ENCODE measurements around the gene ARHGEF37. TPM values are rescaled to one million over a fixed set of nuclear protein-coding genes. Genes with fewer than 3 reads are reported as not detected.

Gene ARHGEF37
- total RNA-seq, 1 donor from 2014 or later = 2.3 TPM

DNA sequence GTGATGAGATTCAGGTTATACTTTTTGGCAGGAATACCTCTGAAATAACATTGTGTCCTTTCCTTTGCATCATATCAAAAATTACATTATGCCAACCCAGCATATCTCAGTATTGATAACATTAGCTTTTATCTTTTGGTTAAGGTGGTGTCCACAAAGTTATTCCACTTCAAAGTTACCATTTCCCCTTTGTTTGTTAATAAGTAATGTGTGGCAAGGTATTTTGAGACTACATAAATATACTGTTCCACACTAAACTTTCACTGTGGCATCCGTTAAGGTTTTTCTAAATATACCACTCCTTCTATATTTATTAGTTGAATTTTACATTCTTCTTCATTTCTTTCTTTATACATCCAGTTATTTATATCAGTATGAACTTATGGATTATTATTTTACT is 14.1 kb upstream of the ARHGEF37 start:
- TF ChIP-seq, protein P1, sequence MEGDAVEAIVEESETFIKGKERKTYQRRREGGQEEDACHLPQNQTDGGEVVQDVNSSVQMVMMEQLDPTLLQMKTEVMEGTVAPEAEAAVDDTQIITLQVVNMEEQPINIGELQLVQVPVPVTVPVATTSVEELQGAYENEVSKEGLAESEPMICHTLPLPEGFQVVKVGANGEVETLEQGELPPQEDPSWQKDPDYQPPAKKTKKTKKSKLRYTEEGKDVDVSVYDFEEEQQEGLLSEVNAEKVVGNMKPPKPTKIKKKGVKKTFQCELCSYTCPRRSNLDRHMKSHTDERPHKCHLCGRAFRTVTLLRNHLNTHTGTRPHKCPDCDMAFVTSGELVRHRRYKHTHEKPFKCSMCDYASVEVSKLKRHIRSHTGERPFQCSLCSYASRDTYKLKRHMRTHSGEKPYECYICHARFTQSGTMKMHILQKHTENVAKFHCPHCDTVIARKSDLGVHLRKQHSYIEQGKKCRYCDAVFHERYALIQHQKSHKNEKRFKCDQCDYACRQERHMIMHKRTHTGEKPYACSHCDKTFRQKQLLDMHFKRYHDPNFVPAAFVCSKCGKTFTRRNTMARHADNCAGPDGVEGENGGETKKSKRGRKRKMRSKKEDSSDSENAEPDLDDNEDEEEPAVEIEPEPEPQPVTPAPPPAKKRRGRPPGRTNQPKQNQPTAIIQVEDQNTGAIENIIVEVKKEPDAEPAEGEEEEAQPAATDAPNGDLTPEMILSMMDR (conservative IDR thresholded peaks at IDR 0.05) = no peak
- Mint-ChIP-seq H3K9me3 (no peaks in the 10 kb centered on the region), H3K4me1 (peaks cover 11% of the 10 kb centered on the region), H3K27ac (ENCODE audit: unreplicated experiment) (no peak overlapping the region), H3K4me3 (no peak overlapping the region), H3K27me3 (ENCODE audit: low read depth) (no peaks in the 10 kb centered on the region), H3K36me3 (ENCODE audit: low read depth) (no peaks in the 10 kb centered on the region)
- no peak for DNase-seq (ENCODE audit: low read depth, low spot score)

DNA sequence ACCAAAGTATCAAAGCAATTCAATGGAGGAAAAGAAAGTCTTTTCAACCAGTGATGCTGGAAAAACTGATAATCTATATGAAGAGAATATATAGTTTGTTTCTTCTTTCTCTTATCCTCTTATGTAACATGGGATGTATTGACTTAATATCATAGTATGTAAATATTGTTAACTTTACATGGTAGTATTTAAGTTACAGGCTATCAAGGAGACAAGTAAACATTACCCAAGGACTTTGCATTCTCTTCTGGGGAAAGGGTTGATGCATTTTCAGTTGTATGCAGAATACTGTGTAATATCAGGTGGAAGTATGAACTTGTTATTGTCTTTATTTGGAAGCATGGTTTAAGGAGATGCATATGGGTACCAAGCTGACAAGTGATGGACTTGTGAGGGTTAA is 9.1 kb upstream of the ARHGEF37 start:
- Mint-ChIP-seq H3K9me3 (no peaks in the 10 kb centered on the region), H3K4me1 (no peaks in the 10 kb centered on the region), H3K36me3 (ENCODE audit: low read depth) (no peaks in the 10 kb centered on the region)

DNA sequence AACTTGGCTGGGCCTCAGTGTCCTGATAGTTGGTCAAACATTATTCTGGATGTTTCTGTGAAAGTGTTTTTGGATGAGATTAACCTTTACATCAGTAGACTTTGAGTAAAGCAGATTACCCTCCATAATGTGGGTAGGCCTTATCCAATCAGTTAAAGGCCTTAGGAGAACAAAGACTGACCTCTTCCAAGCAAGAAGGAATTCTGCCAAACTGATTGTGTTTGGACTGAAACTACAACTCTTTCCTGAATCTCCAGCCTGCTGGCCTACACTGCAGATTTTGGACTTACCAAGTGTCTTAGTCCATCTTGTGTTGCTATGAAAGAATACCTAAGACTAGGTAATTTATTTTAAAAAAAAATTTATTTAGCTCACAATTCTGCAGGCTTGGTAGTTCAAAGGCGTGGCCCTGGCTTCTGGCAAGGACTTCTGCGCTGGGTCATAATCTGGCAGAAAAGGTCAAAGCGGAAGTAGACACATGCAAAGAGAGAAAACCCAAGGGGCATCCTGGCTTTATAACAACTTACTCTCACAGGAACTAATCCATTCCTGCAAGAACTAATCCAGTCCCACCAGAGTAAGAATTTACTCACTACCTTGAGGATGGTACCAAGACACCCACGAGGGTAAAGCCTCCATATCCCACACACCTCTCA is 8.6 kb upstream of the ARHGEF37 start:
- Mint-ChIP-seq H3K27me3 (ENCODE audit: low read depth) (no peaks in the 10 kb centered on the region), H3K36me3 (ENCODE audit: low read depth) (no peaks in the 10 kb centered on the region), H3K4me3 (no peak overlapping the region), H3K9me3 (no peaks in the 10 kb centered on the region), H3K27ac (ENCODE audit: unreplicated experiment) (no peak overlapping the region), H3K4me1 (no peaks in the 10 kb centered on the region)
- TF ChIP-seq, protein P1 (conservative IDR thresholded peaks at IDR 0.05) = no peak
- no peak for DNase-seq (ENCODE audit: low read depth, low spot score)

More for the DNA sequence above, 9.1 kb upstream of the ARHGEF37 start:
- no peak for DNase-seq (ENCODE audit: low read depth, low spot score)
- H3K27ac Mint-ChIP-seq (ENCODE audit: unreplicated experiment) = no peak overlapping the region
- H3K4me3 Mint-ChIP-seq = no peak overlapping the region
- H3K27me3 Mint-ChIP-seq (ENCODE audit: low read depth) = no peaks in the 10 kb centered on the region
- TF ChIP-seq, protein P1 (conservative IDR thresholded peaks at IDR 0.05) = no peak

DNA sequence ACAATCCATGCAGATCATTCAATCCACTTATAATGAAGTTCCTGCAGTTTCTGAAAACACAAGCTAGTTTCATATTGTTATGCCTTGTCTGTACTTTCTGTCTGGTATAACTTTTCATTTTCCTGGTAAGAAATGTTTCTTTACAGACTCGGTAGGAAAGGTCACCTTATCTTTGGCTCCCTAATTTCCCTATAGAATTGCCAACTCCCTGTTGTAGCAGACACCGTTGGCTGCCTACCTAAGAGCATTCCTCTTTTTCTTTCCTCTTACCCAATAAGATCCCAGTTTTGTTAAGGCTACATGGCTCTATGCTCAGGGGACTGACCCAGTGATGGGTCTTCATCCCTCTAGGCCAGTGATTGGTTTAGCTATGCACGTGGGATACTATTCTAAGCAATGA is 6.2 kb upstream of the ARHGEF37 start:
- Mint-ChIP-seq H3K9me3 (no peaks in the 10 kb centered on the region), H3K4me3 (no peak overlapping the region), H3K4me1 (no peaks in the 10 kb centered on the region), H3K36me3 (ENCODE audit: low read depth) (no peaks in the 10 kb centered on the region), H3K27ac (ENCODE audit: unreplicated experiment) (no peak overlapping the region), H3K27me3 (ENCODE audit: low read depth) (peaks cover 6% of the 10 kb centered on the region)
- DNase-seq (ENCODE audit: low read depth, low spot score) = no peak
- TF ChIP-seq, protein P1 (conservative IDR thresholded peaks at IDR 0.05) = no peak

DNA sequence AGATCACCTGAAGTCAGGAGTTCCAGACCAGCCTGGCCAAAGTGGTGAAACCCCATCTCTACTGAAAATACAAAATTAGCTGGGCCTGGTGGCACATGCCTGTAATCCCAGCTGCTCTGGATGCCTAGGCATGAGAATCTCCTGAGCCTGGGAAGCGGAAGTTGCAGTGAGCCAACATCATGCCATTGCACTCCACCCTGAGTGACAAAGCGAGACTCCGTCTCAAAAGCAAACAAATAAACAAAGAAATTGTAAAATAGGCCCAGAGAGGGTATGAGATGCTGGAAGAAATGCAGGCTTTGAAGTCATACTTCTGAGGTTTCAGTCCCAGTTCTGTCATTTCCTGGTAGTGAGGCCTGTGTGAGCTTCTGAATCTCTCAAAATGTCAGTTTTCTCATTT is 5.3 kb upstream of the ARHGEF37 start:
- no peak overlapping the region for H3K4me3 Mint-ChIP-seq
- peaks cover 7% of the 10 kb centered on the region for H3K4me1 Mint-ChIP-seq
- peaks cover 15% of the 10 kb centered on the region for H3K27me3 Mint-ChIP-seq (ENCODE audit: low read depth)
- H3K36me3 Mint-ChIP-seq (ENCODE audit: low read depth) = no peaks in the 10 kb centered on the region
- TF ChIP-seq, protein P1 (conservative IDR thresholded peaks at IDR 0.05) = no peak
- H3K27ac Mint-ChIP-seq (ENCODE audit: unreplicated experiment) = no peak overlapping the region
- no peak for DNase-seq (ENCODE audit: low read depth, low spot score)
- no peaks in the 10 kb centered on the region for H3K9me3 Mint-ChIP-seq
